H1 (cell line): ENCODE data around the gene SPOP. TPM values are rescaled to one million over a fixed set of nuclear protein-coding genes. Genes with fewer than 3 reads are reported as not detected.

Source experiments
- FOSL1 ChIP-seq: IDR thresholded peaks from 2 replicates; pipeline ENCODE4 v1.6.1; 2011; ENCODE audit warnings: mild to moderate bottlenecking, low read depth, low read length, moderate library complexity; ENCODE audit not compliant: insufficient read depth
- SAP30 ChIP-seq: fragments of 300-600 bp; sonication (generic); IDR thresholded peaks from 2 replicates; pipeline ENCODE4 v1.7.1; 2012; ENCODE audit warnings: low read length, moderate library complexity, mild to moderate bottlenecking, inconsistent platforms; ENCODE audit not compliant: insufficient read depth, insufficient replicate concordance
- TAF1 ChIP-seq: IDR thresholded peaks from 2 replicates; pipeline ENCODE4 v1.6.1; 2011; ENCODE audit warnings: mild to moderate bottlenecking, low read depth, low read length
- polyA plus RNA-seq, 7 experiments: library from polyadenylated mRNA; depleted of rRNA in 3 of 7; stranded (reverse) in 5 of 7; unstranded in 2 of 7; fragments of >200 nt in 5 of 7; fragments of 200-250 nt in 2 of 7; gene quantifications; 1 replicate in 5 of 7; 2 replicates in 1 of 7; 4 replicates in 1 of 7; pipeline versions ENCODE4 v1.2.1 to v1.2.3, GENCODE V29; 2011 to 2013; ENCODE audit warnings: missing spikeins in 2 of 7, mixed read lengths in 2 of 7
- total RNA-seq: library from RNA; stranded (reverse); fragmentation: NEBNext Ultra II Directional; extraction: Animal tissue kit (Norgen Biotek cat#: 25700); gene quantifications from 2 replicates; pipeline ENCODE4 v1.2.1, GENCODE V29; 2021

The SPOP gene
- total and polyA plus RNA-seq, 2 of the 8 experiments (the other 6 are each of a cell fraction or from before 2014, with no cell fraction given): 13.3 to 25.6 TPM

GRCh38 chr17:49707608-49708514, 30.0 kb upstream of the SPOP start, which contains the start of gene SLC35B1 (continued):
- peak; percentile 98 for TF ChIP-seq FOSL1
- TF ChIP-seq TAF1: peak; percentile 78
- TF ChIP-seq SAP30: no peak
